ENCODE measurements around the gene RAB37. TPM values are rescaled to one million over a fixed set of nuclear protein-coding genes. Genes with fewer than 3 reads are reported as not detected.

RAB37 gene
- total and polyA plus RNA-seq, 2 of the 8 experiments (the other 6 are each of a cell fraction or from before 2014, with no cell fraction given), result 5.5 to 6.1 TPM

DNA sequence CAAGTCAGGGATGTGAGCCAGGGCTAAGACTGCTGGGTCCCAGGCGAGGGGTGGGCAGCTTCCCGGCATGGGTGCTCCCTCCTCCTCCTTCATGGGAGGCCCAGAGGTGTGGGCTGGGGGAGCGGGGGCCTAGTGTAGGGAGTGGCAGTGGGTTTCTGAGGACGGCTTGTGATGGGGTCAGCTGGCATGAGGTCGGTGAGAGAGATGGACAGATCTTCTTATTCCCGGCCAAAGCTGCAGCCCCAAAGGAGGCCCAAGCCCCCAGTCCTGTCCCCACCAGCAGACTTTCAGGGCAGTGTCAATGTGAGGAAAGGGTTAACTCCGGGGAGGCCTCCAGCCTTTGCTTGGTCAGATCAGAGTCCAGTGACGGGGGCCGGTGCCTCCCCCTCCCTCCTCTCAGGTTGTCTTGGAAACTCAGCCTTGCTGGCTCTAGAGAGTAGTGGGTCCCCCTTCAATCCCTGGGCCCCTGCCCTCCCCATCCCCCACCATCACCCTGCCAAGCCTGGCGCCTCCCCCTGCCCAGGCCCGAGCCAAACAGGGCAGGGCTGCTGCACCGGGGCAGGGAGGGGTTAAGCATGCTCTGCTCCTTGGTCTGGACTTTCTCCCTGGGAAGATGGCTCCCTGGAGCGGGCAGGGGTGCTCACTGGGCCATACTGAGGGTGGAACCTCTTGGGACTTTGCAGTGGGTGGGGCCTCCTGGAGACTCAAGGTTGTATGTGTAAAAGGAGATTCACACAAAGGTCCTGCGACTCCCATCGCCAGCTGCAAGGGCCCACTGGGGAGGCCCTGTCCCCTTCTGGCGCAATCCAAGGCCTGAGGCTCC is 26.7 kb downstream of the RAB37 start (continued):
- no peak for TF ChIP-seq YY1 (IDR thresholded peaks at IDR 0.05; ENCODE audit: low read depth, low read length)
- TF ChIP-seq, protein P1, sequence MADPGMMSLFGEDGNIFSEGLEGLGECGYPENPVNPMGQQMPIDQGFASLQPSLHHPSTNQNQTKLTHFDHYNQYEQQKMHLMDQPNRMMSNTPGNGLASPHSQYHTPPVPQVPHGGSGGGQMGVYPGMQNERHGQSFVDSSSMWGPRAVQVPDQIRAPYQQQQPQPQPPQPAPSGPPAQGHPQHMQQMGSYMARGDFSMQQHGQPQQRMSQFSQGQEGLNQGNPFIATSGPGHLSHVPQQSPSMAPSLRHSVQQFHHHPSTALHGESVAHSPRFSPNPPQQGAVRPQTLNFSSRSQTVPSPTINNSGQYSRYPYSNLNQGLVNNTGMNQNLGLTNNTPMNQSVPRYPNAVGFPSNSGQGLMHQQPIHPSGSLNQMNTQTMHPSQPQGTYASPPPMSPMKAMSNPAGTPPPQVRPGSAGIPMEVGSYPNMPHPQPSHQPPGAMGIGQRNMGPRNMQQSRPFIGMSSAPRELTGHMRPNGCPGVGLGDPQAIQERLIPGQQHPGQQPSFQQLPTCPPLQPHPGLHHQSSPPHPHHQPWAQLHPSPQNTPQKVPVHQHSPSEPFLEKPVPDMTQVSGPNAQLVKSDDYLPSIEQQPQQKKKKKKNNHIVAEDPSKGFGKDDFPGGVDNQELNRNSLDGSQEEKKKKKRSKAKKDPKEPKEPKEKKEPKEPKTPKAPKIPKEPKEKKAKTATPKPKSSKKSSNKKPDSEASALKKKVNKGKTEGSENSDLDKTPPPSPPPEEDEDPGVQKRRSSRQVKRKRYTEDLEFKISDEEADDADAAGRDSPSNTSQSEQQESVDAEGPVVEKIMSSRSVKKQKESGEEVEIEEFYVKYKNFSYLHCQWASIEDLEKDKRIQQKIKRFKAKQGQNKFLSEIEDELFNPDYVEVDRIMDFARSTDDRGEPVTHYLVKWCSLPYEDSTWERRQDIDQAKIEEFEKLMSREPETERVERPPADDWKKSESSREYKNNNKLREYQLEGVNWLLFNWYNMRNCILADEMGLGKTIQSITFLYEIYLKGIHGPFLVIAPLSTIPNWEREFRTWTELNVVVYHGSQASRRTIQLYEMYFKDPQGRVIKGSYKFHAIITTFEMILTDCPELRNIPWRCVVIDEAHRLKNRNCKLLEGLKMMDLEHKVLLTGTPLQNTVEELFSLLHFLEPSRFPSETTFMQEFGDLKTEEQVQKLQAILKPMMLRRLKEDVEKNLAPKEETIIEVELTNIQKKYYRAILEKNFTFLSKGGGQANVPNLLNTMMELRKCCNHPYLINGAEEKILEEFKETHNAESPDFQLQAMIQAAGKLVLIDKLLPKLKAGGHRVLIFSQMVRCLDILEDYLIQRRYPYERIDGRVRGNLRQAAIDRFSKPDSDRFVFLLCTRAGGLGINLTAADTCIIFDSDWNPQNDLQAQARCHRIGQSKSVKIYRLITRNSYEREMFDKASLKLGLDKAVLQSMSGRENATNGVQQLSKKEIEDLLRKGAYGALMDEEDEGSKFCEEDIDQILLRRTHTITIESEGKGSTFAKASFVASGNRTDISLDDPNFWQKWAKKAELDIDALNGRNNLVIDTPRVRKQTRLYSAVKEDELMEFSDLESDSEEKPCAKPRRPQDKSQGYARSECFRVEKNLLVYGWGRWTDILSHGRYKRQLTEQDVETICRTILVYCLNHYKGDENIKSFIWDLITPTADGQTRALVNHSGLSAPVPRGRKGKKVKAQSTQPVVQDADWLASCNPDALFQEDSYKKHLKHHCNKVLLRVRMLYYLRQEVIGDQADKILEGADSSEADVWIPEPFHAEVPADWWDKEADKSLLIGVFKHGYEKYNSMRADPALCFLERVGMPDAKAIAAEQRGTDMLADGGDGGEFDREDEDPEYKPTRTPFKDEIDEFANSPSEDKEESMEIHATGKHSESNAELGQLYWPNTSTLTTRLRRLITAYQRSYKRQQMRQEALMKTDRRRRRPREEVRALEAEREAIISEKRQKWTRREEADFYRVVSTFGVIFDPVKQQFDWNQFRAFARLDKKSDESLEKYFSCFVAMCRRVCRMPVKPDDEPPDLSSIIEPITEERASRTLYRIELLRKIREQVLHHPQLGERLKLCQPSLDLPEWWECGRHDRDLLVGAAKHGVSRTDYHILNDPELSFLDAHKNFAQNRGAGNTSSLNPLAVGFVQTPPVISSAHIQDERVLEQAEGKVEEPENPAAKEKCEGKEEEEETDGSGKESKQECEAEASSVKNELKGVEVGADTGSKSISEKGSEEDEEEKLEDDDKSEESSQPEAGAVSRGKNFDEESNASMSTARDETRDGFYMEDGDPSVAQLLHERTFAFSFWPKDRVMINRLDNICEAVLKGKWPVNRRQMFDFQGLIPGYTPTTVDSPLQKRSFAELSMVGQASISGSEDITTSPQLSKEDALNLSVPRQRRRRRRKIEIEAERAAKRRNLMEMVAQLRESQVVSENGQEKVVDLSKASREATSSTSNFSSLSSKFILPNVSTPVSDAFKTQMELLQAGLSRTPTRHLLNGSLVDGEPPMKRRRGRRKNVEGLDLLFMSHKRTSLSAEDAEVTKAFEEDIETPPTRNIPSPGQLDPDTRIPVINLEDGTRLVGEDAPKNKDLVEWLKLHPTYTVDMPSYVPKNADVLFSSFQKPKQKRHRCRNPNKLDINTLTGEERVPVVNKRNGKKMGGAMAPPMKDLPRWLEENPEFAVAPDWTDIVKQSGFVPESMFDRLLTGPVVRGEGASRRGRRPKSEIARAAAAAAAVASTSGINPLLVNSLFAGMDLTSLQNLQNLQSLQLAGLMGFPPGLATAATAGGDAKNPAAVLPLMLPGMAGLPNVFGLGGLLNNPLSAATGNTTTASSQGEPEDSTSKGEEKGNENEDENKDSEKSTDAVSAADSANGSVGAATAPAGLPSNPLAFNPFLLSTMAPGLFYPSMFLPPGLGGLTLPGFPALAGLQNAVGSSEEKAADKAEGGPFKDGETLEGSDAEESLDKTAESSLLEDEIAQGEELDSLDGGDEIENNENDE (IDR thresholded peaks at IDR 0.05; ENCODE audit: insufficient replicate concordance, low read length), result no peak
- TF ChIP-seq BCL11A (IDR thresholded peaks at IDR 0.05; ENCODE audit: low read depth in 2 of 2, low read length in 2 of 2), result no peak

Measured in H1 (cell line).